Dermis blood vessel endothelial cell (primary cell): ENCODE data around the gene IL4. TPM values are rescaled to one million over a fixed set of nuclear protein-coding genes. Genes with fewer than 3 reads are reported as not detected.
"Not testable (repeated sequence)": the region's sequence is repeated elsewhere in the genome, so short reads cannot be mapped to it uniquely, and the experiment has no call there.

ENCODE experiments used
- DNase-seq: peaks from one replicate; pipeline ENCODE4 v3.0.0; 2010
- total RNA-seq: library from RNA; depleted of rRNA; stranded (reverse); fragments of >200 nt; gene quantifications from 2 replicates; pipeline ENCODE4 v1.2.3, GENCODE V29; 2014

The IL4 gene
- not detected in 2 replicates for total RNA-seq

- no peak for DNase-seq
These were observed at the start of gene IL4 for GRCh38 chr5:132673939-132674630. TSS of gene IL4 (plus strand) at chr5:132673989. CDS start at chr5:132674051, 62 bp downstream.

GRCh38 chr5:132627470-132627869, 46.3 kb upstream of the IL4 start:
- DNase-seq = no peak

GRCh38 chr5:132628814-132629213, 45.0 kb upstream of the IL4 start:
- no peak for DNase-seq

- DNase-seq = peak; percentile 70
These were observed 44.4 kb upstream of the IL4 start for GRCh38 chr5:132629230-132629944.

- not testable (repeated sequence) for DNase-seq
These were observed 40.2 kb upstream of the IL4 start for GRCh38 chr5:132633587-132633986.

- no peak for DNase-seq
These were observed 37.9 kb upstream of the IL4 start for GRCh38 chr5:132635873-132636272.

- no peak for DNase-seq
These were observed 36.5 kb upstream of the IL4 start for GRCh38 chr5:132637241-132637640.

- DNase-seq = peak; percentile 34
These were observed 34.1 kb upstream of the IL4 start for GRCh38 chr5:132639706-132640130.

GRCh38 chr5:132640613-132641012, 33.2 kb upstream of the IL4 start:
- no peak for DNase-seq

GRCh38 chr5:132641241-132641723, 32.5 kb upstream of the IL4 start:
- no peak for DNase-seq

- no peak for DNase-seq
These were observed 31.9 kb upstream of the IL4 start for GRCh38 chr5:132641841-132642240.

GRCh38 chr5:132644177-132644576, 29.6 kb upstream of the IL4 start:
- no peak for DNase-seq

GRCh38 chr5:132646583-132647266, 27.1 kb upstream of the IL4 start:
- no peak for DNase-seq

- no peak for DNase-seq
These were observed 26.3 kb upstream of the IL4 start for GRCh38 chr5:132647473-132647872.

GRCh38 chr5:132648355-132648754, 25.4 kb upstream of the IL4 start:
- no peak for DNase-seq

- DNase-seq = no peak
These were observed 21.8 kb upstream of the IL4 start for GRCh38 chr5:132651838-132652469.

- no peak for DNase-seq
These were observed 20.1 kb upstream of the IL4 start for GRCh38 chr5:132653716-132654115.

- peak; percentile 38 for DNase-seq
These were observed 17.7 kb upstream of the IL4 start for GRCh38 chr5:132655821-132656773.

- DNase-seq = no peak
These were observed 16.9 kb upstream of the IL4 start for GRCh38 chr5:132656774-132657355.

- DNase-seq = no peak
These were observed 16.0 kb upstream of the IL4 start, which contains the start of gene IL13 for GRCh38 chr5:132657676-132658380. TSS of gene IL13 (plus strand) at chr5:132658173. CDS start at chr5:132658187, 14 bp downstream.
